ENCODE data around the gene LRRC31.

The LRRC31 gene

GRCh38 chr3:169812332-169813235 is 57.2 kb downstream of the LRRC31 start, which contains the start of the genes LRRC34 and LRRIQ4:
Gene LRRC34 (minus strand): TSS chr3:169812904. CDS start chr3:169812548, 356 bp downstream.
Gene LRRIQ4 (plus strand): TSS chr3:169812870. CDS start chr3:169821922, 9,052 bp downstream.
- DNase-seq = peak; percentile 86

GRCh38 chr3:169811631-169812331 is 58.0 kb downstream of the LRRC31 start:
- DNase-seq = no peak

- no peak for DNase-seq
Measured at GRCh38 chr3:169809230-169809795, 60.4 kb downstream of the LRRC31 start.

GRCh38 chr3:169804681-169805080 is 65.1 kb downstream of the LRRC31 start:
- DNase-seq = no peak

GRCh38 chr3:169792359-169792758 is 77.4 kb downstream of the LRRC31 start:
- DNase-seq = no peak

GRCh38 chr3:169790687-169791429 is 78.9 kb downstream of the LRRC31 start:
- DNase-seq = no peak

DNA sequence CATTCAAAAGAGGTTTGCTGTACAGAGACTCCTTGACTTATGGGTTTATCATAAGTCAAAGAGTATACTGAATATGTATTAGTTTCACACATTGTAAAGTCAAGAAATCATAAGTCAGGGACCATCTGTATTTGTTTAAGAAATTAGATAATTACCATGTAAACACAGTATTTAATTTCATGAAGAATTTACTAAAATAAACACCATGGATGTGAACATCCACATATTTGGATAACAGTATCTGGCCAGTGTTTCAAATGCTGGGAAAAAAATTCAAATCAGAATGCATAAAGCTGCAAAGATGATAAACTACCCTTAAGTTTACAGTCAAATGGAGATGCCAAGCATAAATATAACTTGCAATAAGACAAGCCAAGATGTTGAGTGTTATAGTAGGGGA is 79.5 kb downstream of the LRRC31 start:
- DNase-seq = no peak

All from activated CD4-positive, alpha-beta T cell treated with anti-CD3 and anti-CD28 coated beads, Interleukin-2, amount 50 U/mL, for 16 hours (primary cell).